Ascending aorta (tissue), 2 donors: ENCODE results near the gene FGF10. TPM values are rescaled to one million over a fixed set of nuclear protein-coding genes. Genes with fewer than 3 reads are reported as not detected.

ENCODE experiments used
- DNase-seq, 2 donors: peaks; one replicate each; pipeline ENCODE4 v3.0.0-alpha.2; 2019; ENCODE audit warnings: low spot score in 2 of 2
- H3K27ac ChIP-seq, 2 donors: fragments of 200-600 bp; sonication (generic); one replicate each; pipeline ENCODE4 v1.5.1; 2016 to 2017; ENCODE audit warnings: mild to moderate bottlenecking in 1 of 2
- H3K27me3 ChIP-seq: fragments of 200-600 bp; sonication (generic); one replicate; pipeline ENCODE4 v1.5.1; 2017
- H3K36me3 ChIP-seq, 2 donors: fragments of 200-600 bp; sonication (generic); one replicate each; pipeline ENCODE4 v1.5.1; 2016
- H3K4me1 ChIP-seq, 2 donors: fragments of 200-600 bp; sonication (generic); one replicate each; pipeline ENCODE4 v1.5.1; 2016 to 2017; ENCODE audit warnings: mild to moderate bottlenecking in 1 of 2
- H3K4me3 ChIP-seq, 2 donors: fragments of 200-600 bp; sonication (generic); one replicate each; pipeline ENCODE4 v1.5.1; 2016 to 2017; ENCODE audit warnings: mild to moderate bottlenecking in 1 of 2
- H3K9me3 ChIP-seq, 2 donors: fragments of 200-600 bp; sonication (generic); one replicate each; pipeline ENCODE4 v1.5.1; 2016
- intact Hi-C: fragments of 100-400 bp; cut with DNase I; formaldehyde crosslinking; loops from one replicate; pipeline ENCODE4 v1.15.1; 2023
- total RNA-seq: library from RNA; depleted of rRNA; stranded (reverse); fragments of >200 nt; gene quantifications from one replicate; pipeline ENCODE4 v1.1.0, GENCODE V29; 2016
- TF ChIP-seq, protein P1 (sequence below), 3 experiments: fragments of 200-600 bp in 2 of 3; fragments of 450-650 bp in 1 of 3; sonication (generic) in 2 of 3; IDR thresholded peaks; one replicate each; pipeline ENCODE4 v1.5.1; 2016 to 2019; ENCODE audit warnings: antibody characterized with exemption in 3 of 3, mild to moderate bottlenecking in 1 of 3, moderate library complexity in 1 of 3

Gene FGF10
- total RNA-seq, 1 donor from 2014 or later: 7.5 TPM

DNA sequence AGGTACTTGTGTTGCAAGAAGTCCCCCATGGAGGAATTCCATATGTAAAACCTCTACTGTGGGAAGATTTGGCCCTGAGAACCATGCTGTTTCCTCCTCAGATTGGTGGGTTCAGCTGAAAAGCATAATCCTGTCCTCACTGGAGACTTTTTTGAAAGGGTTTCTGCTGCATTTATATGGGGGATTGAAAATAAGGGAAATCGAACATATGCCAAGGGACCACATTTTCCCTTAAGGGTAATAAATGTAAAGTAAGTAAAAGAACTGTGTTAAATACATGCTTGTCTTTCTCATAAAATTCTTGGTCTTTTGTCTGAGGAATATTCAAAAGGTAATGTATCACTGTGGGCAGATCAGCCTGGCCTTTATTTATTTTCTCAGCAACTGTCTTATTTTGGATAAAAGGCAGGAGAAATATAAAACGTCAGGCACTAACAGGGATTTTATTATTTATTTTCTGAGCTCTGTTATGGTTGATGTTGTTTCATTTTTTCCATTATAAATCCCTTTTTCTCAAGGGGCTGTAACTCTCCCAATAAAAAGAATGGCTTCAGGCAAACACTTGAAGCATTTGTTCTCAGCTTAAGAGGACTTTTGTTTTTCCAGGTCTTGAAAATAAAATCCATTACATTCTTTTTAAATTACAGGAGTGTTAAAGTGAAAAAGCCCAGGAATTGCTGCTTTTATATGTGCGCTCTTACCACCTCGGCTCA lies 131.4 kb downstream of the FGF10 start:
- intact Hi-C loops: no loop called here
- H3K4me1 ChIP-seq: no peaks in the 10 kb centered on the region

DNA sequence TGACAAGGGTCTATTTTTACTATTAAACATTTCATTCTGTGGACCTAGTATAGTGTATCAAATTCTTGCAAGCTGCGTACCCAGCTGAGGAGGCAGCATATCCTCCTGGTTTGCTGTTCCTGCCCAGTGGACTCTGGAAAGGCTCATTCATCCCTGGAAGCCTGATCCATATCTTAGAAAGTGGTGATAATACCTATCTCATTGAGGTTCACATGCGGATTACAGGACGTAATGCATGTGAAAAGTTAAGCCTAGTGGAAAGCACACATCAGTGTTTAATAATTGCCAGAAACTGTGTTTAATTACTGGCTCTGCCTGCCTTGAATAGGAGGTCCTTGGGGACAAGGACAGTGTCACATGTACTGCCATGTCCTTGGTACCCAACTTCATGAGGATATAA lies 132.0 kb downstream of the FGF10 start:
- DNase-seq: no peak
- intact Hi-C loops: no loop called here
- Histone ChIP-seq H3K36me3 (no peaks in the 10 kb centered on the region), H3K4me3 (no peak overlapping the region), H3K27ac (no peak overlapping the region), H3K4me1 (no peaks in the 10 kb centered on the region), H3K27me3 (no peaks in the 10 kb centered on the region), H3K9me3 (no peaks in the 10 kb centered on the region)
- TF ChIP-seq, protein P1, sequence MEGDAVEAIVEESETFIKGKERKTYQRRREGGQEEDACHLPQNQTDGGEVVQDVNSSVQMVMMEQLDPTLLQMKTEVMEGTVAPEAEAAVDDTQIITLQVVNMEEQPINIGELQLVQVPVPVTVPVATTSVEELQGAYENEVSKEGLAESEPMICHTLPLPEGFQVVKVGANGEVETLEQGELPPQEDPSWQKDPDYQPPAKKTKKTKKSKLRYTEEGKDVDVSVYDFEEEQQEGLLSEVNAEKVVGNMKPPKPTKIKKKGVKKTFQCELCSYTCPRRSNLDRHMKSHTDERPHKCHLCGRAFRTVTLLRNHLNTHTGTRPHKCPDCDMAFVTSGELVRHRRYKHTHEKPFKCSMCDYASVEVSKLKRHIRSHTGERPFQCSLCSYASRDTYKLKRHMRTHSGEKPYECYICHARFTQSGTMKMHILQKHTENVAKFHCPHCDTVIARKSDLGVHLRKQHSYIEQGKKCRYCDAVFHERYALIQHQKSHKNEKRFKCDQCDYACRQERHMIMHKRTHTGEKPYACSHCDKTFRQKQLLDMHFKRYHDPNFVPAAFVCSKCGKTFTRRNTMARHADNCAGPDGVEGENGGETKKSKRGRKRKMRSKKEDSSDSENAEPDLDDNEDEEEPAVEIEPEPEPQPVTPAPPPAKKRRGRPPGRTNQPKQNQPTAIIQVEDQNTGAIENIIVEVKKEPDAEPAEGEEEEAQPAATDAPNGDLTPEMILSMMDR (IDR thresholded peaks at IDR 0.05): no peak

More for the DNA sequence above, 131.4 kb downstream of the FGF10 start:
- no peak overlapping the region for H3K4me3 ChIP-seq
- no peaks in the 10 kb centered on the region for H3K9me3 ChIP-seq
- H3K27me3 ChIP-seq: no peaks in the 10 kb centered on the region
- no peaks in the 10 kb centered on the region for H3K36me3 ChIP-seq
- TF ChIP-seq, protein P1 (IDR thresholded peaks at IDR 0.05): no peak
- H3K27ac ChIP-seq: no peak overlapping the region
- no peak for DNase-seq
